B cell (primary cell): Measurements from ENCODE around the gene PKNOX1. TPM values are rescaled to one million over a fixed set of nuclear protein-coding genes. Genes with fewer than 3 reads are reported as not detected.
A peak's percentile ranks its signal among the peaks of the same experiment; 100 is the strongest.
"Not testable (repeated sequence)": the region's sequence is repeated elsewhere in the genome, so short reads cannot be mapped to it uniquely, and the experiment has no call there.

Experiments used
- ATAC-seq: fragments of 200-7000 bp; cut with Tn5 transposase; one replicate; pipeline ENCODE4 v1.10.0; 2021; ENCODE audit warnings: low read depth, mild to moderate bottlenecking, moderate number of reproducible peaks, moderate library complexity
- CTCF ChIA-PET: fragments of 350-600 bp; sonication (Branson Sonifier 250); formaldehyde crosslinking; loops from one replicate; lab custom pipeline; 2021; ENCODE audit warnings: antibody characterized with exemption, inconsistent platforms; lab: Charles Lee
- POLR2A ChIA-PET: fragments of 350-600 bp; sonication (Branson Sonifier 250); formaldehyde crosslinking; loops from one replicate; lab custom pipeline; 2021; ENCODE audit warnings: antibody characterized with exemption; lab: Charles Lee
- DNase-seq: peaks from one replicate; pipeline ENCODE4 v3.0.0; 2013
- H2AFZ ChIP-seq: 2 replicates; pipeline ENCODE4 v1.6.1; 2012; ENCODE audit warnings: mild to moderate bottlenecking, low read depth, low read length; ENCODE audit not compliant: insufficient read depth, poor library complexity, severe bottlenecking
- H3K27ac ChIP-seq, 2 donors: 1 replicate in 1 of 2; 2 replicates in 1 of 2; pipeline ENCODE4 v1.5.1; 2012 to 2013; ENCODE audit warnings: low read length in 2 of 2, mild to moderate bottlenecking in 2 of 2, moderate library complexity in 1 of 2
- H3K27me3 ChIP-seq, 4 experiments: fragments of 200-600 bp in 1 of 4; sonication (generic) in 1 of 4; replicated peaks in 1 of 4; 1 replicate in 2 of 4; 2 replicates in 2 of 4; pipeline versions ENCODE4 v1.6.1 to v1.7.0; 2013 to 2016; ENCODE audit warnings: low read length in 3 of 4, mild to moderate bottlenecking in 2 of 4, mixed read lengths in 1 of 4, moderate library complexity in 1 of 4; ENCODE audit not compliant: insufficient read depth in 4 of 4, control insufficient read depth in 3 of 4; ENCODE audit errors: control extremely low read depth in 1 of 4
- H3K36me3 ChIP-seq, 2 experiments: replicated peaks in 1 of 2; 1 replicate in 1 of 2; 2 replicates in 1 of 2; pipeline versions ENCODE4 v1.6.1 to v1.7.1; 2013; ENCODE audit warnings: low read length in 1 of 2; ENCODE audit not compliant: insufficient read depth in 2 of 2, control insufficient read depth in 1 of 2; ENCODE audit errors: control extremely low read depth in 1 of 2, extremely low read depth in 1 of 2
- H3K4me1 ChIP-seq, 2 donors: fragments of 200-600 bp in 1 of 2; sonication (generic) in 1 of 2; 1 replicate in 1 of 2; 2 replicates in 1 of 2; pipeline versions ENCODE4 v1.5.1 to v1.6.1; 2013 to 2017; ENCODE audit warnings: low read length in 2 of 2; ENCODE audit not compliant: control insufficient read depth in 2 of 2, insufficient read depth in 2 of 2
- H3K4me2 ChIP-seq: replicated peaks from 2 replicates; pipeline ENCODE3; 2012; ENCODE audit warnings: mild to moderate bottlenecking, low read depth, low read length; ENCODE audit not compliant: poor library complexity, severe bottlenecking
- H3K4me3 ChIP-seq, 5 experiments: fragments of 200-600 bp in 1 of 5; sonication (generic) in 1 of 5; 1 replicate in 3 of 5; 2 replicates in 2 of 5; pipeline versions ENCODE4 v1.5.1 to v1.7.0; 2011 to 2016; ENCODE audit warnings: low read length in 4 of 5, mild to moderate bottlenecking in 4 of 5, low read depth in 2 of 5, control low read depth in 1 of 5, moderate library complexity in 1 of 5; ENCODE audit not compliant: insufficient read depth in 1 of 5; ENCODE audit errors: control extremely low read depth in 1 of 5, extremely low read depth in 1 of 5
- H3K79me2 ChIP-seq: fragments of 200-600 bp; sonication (generic); one replicate; pipeline ENCODE4 v1.6.0; 2016; ENCODE audit warnings: low read length; ENCODE audit not compliant: control insufficient read depth, insufficient read depth
- H3K9ac ChIP-seq: fragments of 200-600 bp; sonication (generic); 2 replicates; pipeline ENCODE4 v1.6.1; 2017; ENCODE audit warnings: mild to moderate bottlenecking, low read length, moderate library complexity
- H3K9me3 ChIP-seq, 3 donors: one replicate each; pipeline versions ENCODE4 v1.6.1 to v1.7.1; 2013; ENCODE audit warnings: low read length in 2 of 3; ENCODE audit not compliant: control insufficient read depth in 2 of 3, insufficient read depth in 1 of 3; ENCODE audit errors: control extremely low read depth in 1 of 3
- H4K20me1 ChIP-seq: 2 replicates; pipeline ENCODE4 v1.6.0; 2012; ENCODE audit warnings: mild to moderate bottlenecking, low read length; ENCODE audit not compliant: insufficient read depth, control insufficient read depth, poor library complexity, severe bottlenecking
- H3K27ac Mint-ChIP-seq: one replicate; pipeline ENCODE4 v1.8.0; 2021; ENCODE audit warnings: mixed read lengths
- H3K27me3 Mint-ChIP-seq: one replicate; pipeline ENCODE4 v1.8.0; 2021; ENCODE audit warnings: mixed read lengths
- H3K4me1 Mint-ChIP-seq: one replicate; pipeline ENCODE4 v1.8.0; 2021; ENCODE audit warnings: mixed read lengths
- H3K4me3 Mint-ChIP-seq: one replicate; pipeline ENCODE4 v1.8.0; 2021; ENCODE audit warnings: mixed read lengths
- H3K9me3 Mint-ChIP-seq: one replicate; pipeline ENCODE4 v1.8.0; 2022; ENCODE audit warnings: mixed read lengths; ENCODE audit not compliant: insufficient read depth
- WGBS: methylation state at CpG from one replicate; pipeline ENCODE4 v1.1.5; 2013; ENCODE audit warnings: missing lambda C conversion rate; ENCODE audit not compliant: insufficient coverage; 5-methylcytosine and 5-hydroxymethylcytosine counted together
- intact Hi-C: fragments of 100-400 bp; cut with micrococcal nuclease; formaldehyde crosslinking; loops from one replicate; pipeline ENCODE4 v1.10.0; 2022
- polyA plus RNA-seq: library from polyadenylated mRNA; depleted of rRNA; stranded (reverse); fragments of >200 nt; gene quantifications from 2 replicates; pipeline ENCODE4 v1.2.3, GENCODE V29; 2012
- total RNA-seq, 2 donors: library from RNA; stranded (reverse); fragments of 120-200 nt in 1 of 2; gene quantifications; 1 replicate in 1 of 2; 2 replicates in 1 of 2; pipeline versions ENCODE4 v1.2.3 to v1.2.4, GENCODE V29; 2013 to 2022

PKNOX1 gene
- total and polyA plus RNA-seq, 2 donors (not counting 1 experiment from before 2014, with no cell fraction given), result 7.6 to 29.5 TPM

- WGBS, result 100% methylated on average over 2 of the region's 9 CpGs
- POLR2A ChIA-PET, H3K9me3 Mint-ChIP-seq, H3K4me1 ChIP-seq, H3K79me2 ChIP-seq, H3K27me3 Mint-ChIP-seq, intact Hi-C loops, H3K36me3 ChIP-seq, ATAC-seq, H3K4me3 Mint-ChIP-seq, H3K4me3 ChIP-seq, H4K20me1 ChIP-seq, H3K9ac ChIP-seq, H3K27ac Mint-ChIP-seq, H3K27ac ChIP-seq, H2AFZ ChIP-seq, DNase-seq, H3K27me3 ChIP-seq, H3K9me3 ChIP-seq, H3K4me2 ChIP-seq: not testable (repeated sequence)
- CTCF ChIA-PET, result interaction anchor here (0.8 kb wide), 1 partner anchor 769 kb away, joined by 3 read pairs; no protein-coding TSS in a partner anchor
- H3K4me1 Mint-ChIP-seq, result peaks cover 12% of the 10 kb centered on the region
Measured at GRCh38 chr21:42933137-42933970, 41.0 kb upstream of the PKNOX1 start.

- intact Hi-C loops, H3K4me3 ChIP-seq, H3K79me2 ChIP-seq, H3K4me3 Mint-ChIP-seq, H3K4me2 ChIP-seq, H3K27ac ChIP-seq, H3K27me3 ChIP-seq, H3K9me3 ChIP-seq, H3K27ac Mint-ChIP-seq, DNase-seq, H2AFZ ChIP-seq, H4K20me1 ChIP-seq, H3K4me1 ChIP-seq, H3K9me3 Mint-ChIP-seq, POLR2A ChIA-PET, H3K27me3 Mint-ChIP-seq, H3K36me3 ChIP-seq, H3K9ac ChIP-seq, ATAC-seq: not testable (repeated sequence)
- H3K4me1 Mint-ChIP-seq, result peaks cover 12% of the 10 kb centered on the region
- CTCF ChIA-PET, result interaction anchor here (0.8 kb wide), 1 partner anchor 768 kb away, joined by 3 read pairs; no protein-coding TSS in a partner anchor
- WGBS, result 86% methylated on average over 7 of the region's 12 CpGs
Measured at GRCh38 chr21:42933973-42934372, 40.4 kb upstream of the PKNOX1 start.

DNA sequence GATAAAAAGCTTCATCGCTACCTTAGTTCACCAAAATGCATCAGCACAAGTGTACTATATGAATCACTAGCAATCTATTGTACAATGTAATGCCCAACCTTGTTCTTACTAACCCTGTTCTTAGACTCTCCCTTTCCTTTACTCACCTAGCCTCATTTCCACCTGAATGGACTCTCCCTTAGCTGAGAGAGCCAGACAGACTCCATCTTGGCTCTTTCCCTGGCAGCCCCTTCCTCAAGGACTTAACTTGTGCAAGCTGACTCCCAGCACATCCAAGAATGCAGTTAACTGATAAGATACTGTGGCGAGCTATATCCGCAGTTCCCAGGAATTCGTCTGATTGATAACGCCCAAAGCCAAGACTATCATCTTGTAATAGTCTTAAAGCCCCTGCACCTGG is 38.0 kb upstream of the PKNOX1 start:
- DNase-seq, H3K79me2 ChIP-seq, H2AFZ ChIP-seq, intact Hi-C loops, H4K20me1 ChIP-seq, H3K9me3 ChIP-seq, ATAC-seq, H3K4me3 ChIP-seq, H3K9me3 Mint-ChIP-seq, H3K4me3 Mint-ChIP-seq, H3K9ac ChIP-seq, POLR2A ChIA-PET, H3K36me3 ChIP-seq, H3K4me1 ChIP-seq, H3K27me3 Mint-ChIP-seq, H3K27me3 ChIP-seq, H3K4me2 ChIP-seq, H3K27ac ChIP-seq: not testable (repeated sequence)
- WGBS, result 100% methylated on average over 1 of the region's 5 CpGs
- CTCF ChIA-PET, result interaction anchor here (0.6 kb wide), 1 partner anchor 61 kb away, joined by 3 read pairs; no protein-coding TSS in a partner anchor
- H3K4me1 Mint-ChIP-seq, result peaks cover 12% of the 10 kb centered on the region
- H3K27ac Mint-ChIP-seq, result peak overlapping the region; percentile 2
